Measurements from ENCODE around the gene GGA2. TPM values are rescaled to one million over a fixed set of nuclear protein-coding genes. Genes with fewer than 3 reads are reported as not detected.

Gene GGA2
- total RNA-seq, 2 experiments from 2014 or later = 91.0 to 96.9 TPM

DNA sequence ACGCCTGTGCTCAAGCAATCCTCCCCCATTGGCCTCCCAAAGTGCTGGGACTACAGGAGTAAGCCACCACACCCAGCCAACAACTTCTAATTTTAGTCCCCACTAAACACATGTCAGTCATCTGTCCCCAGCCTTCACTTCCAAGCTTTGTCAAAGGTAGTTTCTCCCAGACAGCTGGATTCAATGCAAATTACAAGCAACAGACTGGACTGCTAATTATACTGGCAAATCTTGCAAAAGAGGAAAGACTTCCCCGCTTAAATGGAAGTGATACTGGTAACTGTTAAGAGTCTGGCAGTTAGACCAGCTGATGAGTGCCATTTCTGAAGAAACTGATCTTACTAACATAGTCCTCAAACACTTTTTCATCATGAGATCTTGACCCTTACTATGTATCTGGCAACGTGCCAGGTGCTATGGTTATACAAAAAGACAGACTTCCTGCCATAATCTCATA lies 8.2 kb upstream of the GGA2 start:
- ATAC-seq (no peak), DNase-seq (no peak)
- Mint-ChIP-seq H3K4me3 (no peak overlapping the region), H3K36me3 (ENCODE audit: low read depth) (peaks cover 37% of the 10 kb centered on the region), H3K27me3 (no peaks in the 10 kb centered on the region), H3K9me3 (no peaks in the 10 kb centered on the region), H3K27ac (no peak overlapping the region), H3K4me1 (ENCODE audit: low read depth) (peaks cover 28% of the 10 kb centered on the region)
- intact Hi-C loops (cut with micrococcal nuclease) = no loop called here
- ChIA-PET CTCF (no interaction called here), POLR2A (interaction anchor here (0.7 to 2.2 kb wide), 2 partner anchors 8 to 10 kb away, joined by 3 to 6 read pairs; no protein-coding TSS in a partner anchor)
- TF ChIP-seq, protein P1, sequence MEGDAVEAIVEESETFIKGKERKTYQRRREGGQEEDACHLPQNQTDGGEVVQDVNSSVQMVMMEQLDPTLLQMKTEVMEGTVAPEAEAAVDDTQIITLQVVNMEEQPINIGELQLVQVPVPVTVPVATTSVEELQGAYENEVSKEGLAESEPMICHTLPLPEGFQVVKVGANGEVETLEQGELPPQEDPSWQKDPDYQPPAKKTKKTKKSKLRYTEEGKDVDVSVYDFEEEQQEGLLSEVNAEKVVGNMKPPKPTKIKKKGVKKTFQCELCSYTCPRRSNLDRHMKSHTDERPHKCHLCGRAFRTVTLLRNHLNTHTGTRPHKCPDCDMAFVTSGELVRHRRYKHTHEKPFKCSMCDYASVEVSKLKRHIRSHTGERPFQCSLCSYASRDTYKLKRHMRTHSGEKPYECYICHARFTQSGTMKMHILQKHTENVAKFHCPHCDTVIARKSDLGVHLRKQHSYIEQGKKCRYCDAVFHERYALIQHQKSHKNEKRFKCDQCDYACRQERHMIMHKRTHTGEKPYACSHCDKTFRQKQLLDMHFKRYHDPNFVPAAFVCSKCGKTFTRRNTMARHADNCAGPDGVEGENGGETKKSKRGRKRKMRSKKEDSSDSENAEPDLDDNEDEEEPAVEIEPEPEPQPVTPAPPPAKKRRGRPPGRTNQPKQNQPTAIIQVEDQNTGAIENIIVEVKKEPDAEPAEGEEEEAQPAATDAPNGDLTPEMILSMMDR (IDR thresholded peaks at IDR 0.05) = no peak

DNA sequence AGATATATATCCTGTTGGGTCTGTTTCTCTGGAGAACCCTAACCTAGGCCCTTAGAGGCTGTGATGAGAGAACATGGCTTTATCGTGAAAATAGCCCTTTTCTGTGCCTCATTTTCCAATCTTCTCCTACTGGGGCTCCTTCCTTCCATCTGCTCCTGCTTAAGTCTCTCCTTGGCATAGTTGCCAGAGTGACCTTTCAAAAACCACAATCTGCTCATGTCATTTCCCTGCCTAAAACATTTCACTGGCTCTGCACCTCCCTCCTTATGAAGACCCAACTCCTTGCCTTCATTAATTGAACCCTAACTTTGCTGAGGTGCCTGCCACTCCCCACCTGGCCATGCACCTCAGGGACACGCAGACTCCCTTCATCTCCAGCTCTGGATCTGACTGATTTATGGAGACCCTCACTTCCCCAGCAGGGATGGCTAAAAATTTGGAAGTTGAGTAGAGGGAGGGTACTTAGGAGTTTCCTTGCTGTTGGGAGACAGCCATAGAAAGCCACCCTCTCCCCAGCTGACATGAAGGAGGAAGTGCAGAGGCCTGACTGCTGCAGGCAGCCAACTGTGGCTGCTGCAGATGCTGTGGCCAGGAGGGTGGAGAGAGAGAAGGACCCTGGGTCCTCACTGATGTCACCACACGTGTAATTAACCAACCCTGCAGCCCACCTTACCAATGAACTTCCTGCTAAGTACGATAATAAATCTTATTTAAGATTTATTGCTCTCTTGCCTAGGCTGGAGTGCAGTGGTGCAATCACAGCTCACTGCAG lies 6.3 kb upstream of the GGA2 start:
- TF ChIP-seq, protein P1 (IDR thresholded peaks at IDR 0.05) = no peak
- H3K27me3 Mint-ChIP-seq = no peaks in the 10 kb centered on the region
- ChIA-PET POLR2A (interaction anchor here (2.2 kb wide), 1 partner anchor 8 kb away, joined by 6 read pairs; no protein-coding TSS in a partner anchor), CTCF (no interaction called here)
- DNase-seq = no peak
- no peak for ATAC-seq
- intact Hi-C loops (cut with micrococcal nuclease) = no loop called here
- peaks cover 28% of the 10 kb centered on the region for H3K36me3 Mint-ChIP-seq (ENCODE audit: low read depth)
- H3K27ac Mint-ChIP-seq = no peak overlapping the region
- H3K9me3 Mint-ChIP-seq = no peaks in the 10 kb centered on the region
- no peak overlapping the region for H3K4me3 Mint-ChIP-seq
- H3K4me1 Mint-ChIP-seq (ENCODE audit: low read depth) = peaks cover 30% of the 10 kb centered on the region

DNA sequence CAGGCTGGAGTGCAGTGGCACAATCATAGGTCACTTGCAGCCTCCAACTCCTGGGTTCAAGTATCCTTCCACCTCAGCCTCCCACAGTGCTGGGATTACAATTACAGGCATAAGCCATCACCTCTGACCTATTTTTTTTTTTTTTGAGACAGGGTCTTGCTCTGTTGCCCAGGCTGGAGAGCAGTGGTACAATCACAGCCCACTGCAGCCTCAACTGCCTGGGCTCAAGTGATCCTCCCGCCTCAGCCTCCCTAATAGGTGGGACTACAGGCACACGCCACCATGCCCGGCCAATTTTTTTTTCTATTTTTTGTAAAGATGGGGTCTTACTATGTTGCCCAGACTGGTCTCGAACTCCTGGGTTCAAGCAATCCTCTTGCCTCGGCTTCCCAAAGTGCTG lies 5.6 kb upstream of the GGA2 start:
- TF ChIP-seq, protein P1 (IDR thresholded peaks at IDR 0.05) = no peak
- ATAC-seq (no peak), DNase-seq (no peak)
- ChIA-PET CTCF (no interaction called here), POLR2A (no interaction called here)
- intact Hi-C loops (cut with micrococcal nuclease) = no loop called here
- Mint-ChIP-seq H3K4me1 (ENCODE audit: low read depth) (peaks cover 30% of the 10 kb centered on the region), H3K36me3 (ENCODE audit: low read depth) (peaks cover 24% of the 10 kb centered on the region), H3K27ac (peak overlapping the region; percentile 12), H3K27me3 (no peaks in the 10 kb centered on the region), H3K4me3 (no peak overlapping the region), H3K9me3 (no peaks in the 10 kb centered on the region)

DNA sequence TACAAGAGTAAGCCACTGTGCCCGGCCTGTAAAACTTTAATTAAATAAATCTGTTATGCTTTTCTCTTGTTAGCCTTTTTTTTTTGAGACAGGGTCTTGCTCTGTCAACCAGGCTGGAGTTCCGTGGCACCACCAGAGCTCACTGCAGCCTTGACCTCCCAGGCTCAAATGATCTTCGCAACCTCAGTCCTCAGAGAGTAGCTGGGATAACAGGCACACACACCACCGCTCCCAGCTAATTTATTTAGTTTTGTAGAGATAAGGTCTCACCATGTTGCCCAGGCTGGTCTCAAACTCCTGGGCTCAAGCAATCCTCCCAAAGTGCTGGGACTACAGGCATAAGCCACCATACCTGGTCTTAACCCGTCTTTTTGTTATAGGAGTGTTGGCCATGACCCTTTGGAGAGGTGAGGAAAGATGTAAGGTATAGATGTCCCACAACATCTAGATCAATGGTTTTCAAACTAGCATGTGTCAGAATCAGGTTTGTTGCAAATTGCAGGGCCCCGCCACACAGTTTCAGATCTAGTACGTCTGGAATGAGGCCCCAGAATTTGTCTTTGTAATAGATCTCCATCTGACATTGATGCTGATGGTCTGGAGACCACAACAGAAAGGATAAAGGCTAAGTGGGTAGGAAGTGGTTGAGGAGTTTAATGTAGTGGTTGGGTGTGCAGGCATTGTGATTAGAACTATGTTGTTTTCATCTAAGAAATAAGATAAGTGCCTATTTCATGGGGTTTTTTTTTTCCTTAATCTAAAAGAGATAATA lies 4.3 kb upstream of the GGA2 start:
- Mint-ChIP-seq H3K4me3 (no peak overlapping the region), H3K36me3 (ENCODE audit: low read depth) (peaks cover 23% of the 10 kb centered on the region), H3K4me1 (ENCODE audit: low read depth) (peaks cover 32% of the 10 kb centered on the region), H3K27ac (peak overlapping the region; percentile 17), H3K27me3 (no peaks in the 10 kb centered on the region), H3K9me3 (no peaks in the 10 kb centered on the region)
- TF ChIP-seq, protein P1 (IDR thresholded peaks at IDR 0.05) = no peak
- ChIA-PET CTCF (interaction anchor here (1.2 kb wide), 1 partner anchor 43 kb away, joined by 3 read pairs; the partner anchor contains the start of genes EARS2 and UBFD1), POLR2A (interaction anchor here (1.0 to 1.3 kb wide), 3 partner anchors 9 to 62 kb away, joined by 4 to 7 read pairs (median 5); partner anchors contain the start of gene COG7)
- DNase-seq (peak; percentile 75), ATAC-seq (peak; percentile 64)
- intact Hi-C loops (cut with micrococcal nuclease) = no loop called here

Data from activated CD8-positive, alpha-beta T cell treated with anti-CD3 and anti-CD28 coated beads for 36 hours (primary cell).